ENCODE data around the gene SAP25.

Gene SAP25

DNA sequence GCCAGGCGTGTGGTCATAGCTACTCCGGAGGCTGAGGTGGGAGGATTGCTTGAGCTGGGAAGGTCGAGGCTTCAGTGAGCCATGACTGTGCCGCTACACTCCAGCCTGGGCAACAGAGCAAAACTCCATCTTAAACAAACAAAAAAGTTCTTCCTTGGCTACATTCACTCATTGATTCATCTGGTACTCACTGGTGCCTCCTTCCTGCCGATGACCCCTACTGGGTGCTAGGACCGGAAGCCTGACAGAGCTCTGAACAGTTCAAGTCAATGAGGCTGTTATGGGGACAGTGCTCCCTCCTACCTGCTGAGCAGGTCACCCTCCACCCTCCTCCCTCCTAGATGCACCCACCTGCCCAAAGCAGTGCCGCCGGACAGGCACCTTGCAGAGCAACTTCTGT lies 33.4 kb upstream of the SAP25 start:
- Histone ChIP-seq H3K4me1 (ENCODE audit: insufficient read depth, low read length, severe bottlenecking) (peaks cover 16% of the 10 kb centered on the region), H4K20me1 (ENCODE audit: insufficient read depth, low read length) (no peaks in the 10 kb centered on the region), H3K4me2 (ENCODE audit: low read length) (no peak overlapping the region), H3K79me2 (ENCODE audit: insufficient read depth, low read length) (no peaks in the 10 kb centered on the region), H3K9me2 (ENCODE audit: low read depth, low read length) (no peaks in the 10 kb centered on the region), H3K9me3 (ENCODE audit: low read length) (no peaks in the 10 kb centered on the region), H3K27me3 (ENCODE audit: insufficient read depth, low read length) (no peaks in the 10 kb centered on the region; the same call in 1 of the 2 replicates), H3F3A (ENCODE audit: insufficient read depth, low read length) (no peaks in the 10 kb centered on the region), H2AFZ (ENCODE audit: low read length) (no peak overlapping the region), H3K9ac (ENCODE audit: low read length) (no peak overlapping the region), H3K36me3 (ENCODE audit: insufficient read depth, low read length) (no peaks in the 10 kb centered on the region), H3K4me3 (ENCODE audit: low read depth, low read length, poor library complexity, severe bottlenecking) (no peak overlapping the region), H3K27ac (ENCODE audit: low read depth, low read length, poor library complexity, severe bottlenecking) (no peak overlapping the region)
- no peak for TF ChIP-seq EZH2 (IDR thresholded peaks at IDR 0.05; ENCODE audit: borderline replicate concordance, low read length)
- TF ChIP-seq, protein P1, sequence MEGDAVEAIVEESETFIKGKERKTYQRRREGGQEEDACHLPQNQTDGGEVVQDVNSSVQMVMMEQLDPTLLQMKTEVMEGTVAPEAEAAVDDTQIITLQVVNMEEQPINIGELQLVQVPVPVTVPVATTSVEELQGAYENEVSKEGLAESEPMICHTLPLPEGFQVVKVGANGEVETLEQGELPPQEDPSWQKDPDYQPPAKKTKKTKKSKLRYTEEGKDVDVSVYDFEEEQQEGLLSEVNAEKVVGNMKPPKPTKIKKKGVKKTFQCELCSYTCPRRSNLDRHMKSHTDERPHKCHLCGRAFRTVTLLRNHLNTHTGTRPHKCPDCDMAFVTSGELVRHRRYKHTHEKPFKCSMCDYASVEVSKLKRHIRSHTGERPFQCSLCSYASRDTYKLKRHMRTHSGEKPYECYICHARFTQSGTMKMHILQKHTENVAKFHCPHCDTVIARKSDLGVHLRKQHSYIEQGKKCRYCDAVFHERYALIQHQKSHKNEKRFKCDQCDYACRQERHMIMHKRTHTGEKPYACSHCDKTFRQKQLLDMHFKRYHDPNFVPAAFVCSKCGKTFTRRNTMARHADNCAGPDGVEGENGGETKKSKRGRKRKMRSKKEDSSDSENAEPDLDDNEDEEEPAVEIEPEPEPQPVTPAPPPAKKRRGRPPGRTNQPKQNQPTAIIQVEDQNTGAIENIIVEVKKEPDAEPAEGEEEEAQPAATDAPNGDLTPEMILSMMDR (IDR thresholded peaks at IDR 0.05; ENCODE audit: low read length), result no peak

GRCh38 chr7:100606313-100606712 lies 32.6 kb upstream of the SAP25 start:
- Histone ChIP-seq H3K9me3 (ENCODE audit: low read length) (no peaks in the 10 kb centered on the region), H3K9ac (ENCODE audit: low read length) (no peak overlapping the region), H3K9me2 (ENCODE audit: low read depth, low read length) (no peaks in the 10 kb centered on the region), H4K20me1 (ENCODE audit: insufficient read depth, low read length) (no peaks in the 10 kb centered on the region), H3K79me2 (ENCODE audit: insufficient read depth, low read length) (no peaks in the 10 kb centered on the region), H2AFZ (ENCODE audit: low read length) (no peak overlapping the region), H3K4me1 (ENCODE audit: insufficient read depth, low read length, severe bottlenecking) (peaks cover 16% of the 10 kb centered on the region), H3K27ac (ENCODE audit: low read depth, low read length, poor library complexity, severe bottlenecking) (no peak overlapping the region), H3K4me3 (ENCODE audit: low read depth, low read length, poor library complexity, severe bottlenecking) (no peak overlapping the region), H3F3A (ENCODE audit: insufficient read depth, low read length) (no peaks in the 10 kb centered on the region), H3K36me3 (ENCODE audit: insufficient read depth, low read length) (no peaks in the 10 kb centered on the region), H3K27me3 (ENCODE audit: insufficient read depth, low read length) (no peaks in the 10 kb centered on the region; the same call in 1 of the 2 replicates), H3K4me2 (ENCODE audit: low read length) (no peak overlapping the region)
- no peak for TF ChIP-seq EZH2 (IDR thresholded peaks at IDR 0.05; ENCODE audit: borderline replicate concordance, low read length)
- TF ChIP-seq, protein P1 (IDR thresholded peaks at IDR 0.05; ENCODE audit: low read length), result no peak

GRCh38 chr7:100604976-100605911 lies 31.5 kb upstream of the SAP25 start:
- H3F3A ChIP-seq (ENCODE audit: insufficient read depth, low read length), result no peaks in the 10 kb centered on the region
- H3K4me3 ChIP-seq (ENCODE audit: low read depth, low read length, poor library complexity, severe bottlenecking), result peak overlapping the region; percentile 60
- no peaks in the 10 kb centered on the region; the same call in 1 of the 2 replicates for H3K27me3 ChIP-seq (ENCODE audit: insufficient read depth, low read length)
- H3K9me3 ChIP-seq (ENCODE audit: low read length), result no peaks in the 10 kb centered on the region
- no peak for TF ChIP-seq EZH2 (IDR thresholded peaks at IDR 0.05; ENCODE audit: borderline replicate concordance, low read length)
- TF ChIP-seq, protein P1 (IDR thresholded peaks at IDR 0.05; ENCODE audit: low read length), result no peak
- no peaks in the 10 kb centered on the region for H3K36me3 ChIP-seq (ENCODE audit: insufficient read depth, low read length)
- H3K4me1 ChIP-seq (ENCODE audit: insufficient read depth, low read length, severe bottlenecking), result peaks cover 16% of the 10 kb centered on the region
- no peak overlapping the region for H3K27ac ChIP-seq (ENCODE audit: low read depth, low read length, poor library complexity, severe bottlenecking)
- peak overlapping the region; percentile 72 for H3K4me2 ChIP-seq (ENCODE audit: low read length)
- H3K9me2 ChIP-seq (ENCODE audit: low read depth, low read length), result no peaks in the 10 kb centered on the region
- H3K79me2 ChIP-seq (ENCODE audit: insufficient read depth, low read length), result no peaks in the 10 kb centered on the region
- no peaks in the 10 kb centered on the region for H4K20me1 ChIP-seq (ENCODE audit: insufficient read depth, low read length)
- H2AFZ ChIP-seq (ENCODE audit: low read length), result no peak overlapping the region
- peak overlapping the region; percentile 56; the same call in 1 of the 2 replicates for H3K9ac ChIP-seq (ENCODE audit: low read length)

All from OCI-LY1 (cell line).